Upper lobe of right lung (tissue), 1 donor: ENCODE measurements around the gene ZMYM5. TPM values are rescaled to one million over a fixed set of nuclear protein-coding genes. Genes with fewer than 3 reads are reported as not detected.

ENCODE experiments used
- ATAC-seq: fragments of 200-7000 bp; cut with Tn5 transposase; one replicate; pipeline ENCODE4 v1.9.1; 2020; ENCODE audit warnings: mild to moderate bottlenecking, moderate library complexity
- DNase-seq: peaks from one replicate; pipeline ENCODE4 v3.0.0-alpha.2; 2020
- H3K27ac ChIP-seq: fragments of 200-600 bp; one replicate; pipeline ENCODE4 v1.8.0; 2022
- H3K27me3 ChIP-seq: fragments of 200-600 bp; one replicate; pipeline ENCODE4 v1.8.0; 2022; ENCODE audit warnings: mild to moderate bottlenecking
- H3K36me3 ChIP-seq: fragments of 200-600 bp; one replicate; pipeline ENCODE4 v1.8.0; 2022
- H3K4me1 ChIP-seq: fragments of 200-600 bp; one replicate; pipeline ENCODE4 v1.8.0; 2022
- H3K4me3 ChIP-seq: fragments of 200-600 bp; one replicate; pipeline ENCODE4 v1.8.0; 2022; ENCODE audit warnings: mild to moderate bottlenecking
- H3K9me3 ChIP-seq: fragments of 200-600 bp; one replicate; pipeline ENCODE4 v1.8.0; 2022
- CTCF ChIP-seq: fragments of 200-600 bp; IDR thresholded peaks from one replicate; pipeline ENCODE4 v1.8.0; 2022; ENCODE audit warnings: antibody characterized with exemption
- intact Hi-C: fragments of 100-400 bp; cut with DNase I; formaldehyde crosslinking; loops from one replicate; pipeline ENCODE4 v1.11.0; 2022
- total RNA-seq: library from RNA; stranded (reverse); fragmentation: NEBNext Ultra II Directional; extraction: Animal tissue kit (Norgen Biotek cat#: 25700); gene quantifications from one replicate; pipeline ENCODE4 v1.2.1, GENCODE V29; 2021
- donor health status: DM: no; HTN: yes; CAD: no; lungs with severe emphysema.

ZMYM5 gene
- total RNA-seq, 1 donor from 2014 or later, result 11.8 TPM

- no peak for ATAC-seq
- DNase-seq, result no peak
- intact Hi-C loops, result no loop called here
- H3K27ac ChIP-seq, result no peak overlapping the region
- no peaks in the 10 kb centered on the region for H3K27me3 ChIP-seq
- no peaks in the 10 kb centered on the region for H3K9me3 ChIP-seq
- no peaks in the 10 kb centered on the region for H3K4me1 ChIP-seq
- no peak overlapping the region for H3K4me3 ChIP-seq
- TF ChIP-seq CTCF, result no peak
- peaks cover 55% of the 10 kb centered on the region for H3K36me3 ChIP-seq
Observed at GRCh38 chr13:19838865-19839275, 24.6 kb downstream of the ZMYM5 start.

- Histone ChIP-seq H3K36me3 (peaks cover 72% of the 10 kb centered on the region), H3K27me3 (no peaks in the 10 kb centered on the region), H3K27ac (no peak overlapping the region), H3K4me1 (no peaks in the 10 kb centered on the region), H3K9me3 (no peaks in the 10 kb centered on the region), H3K4me3 (no peak overlapping the region)
- TF ChIP-seq CTCF, result no peak
- no peak for ATAC-seq
- intact Hi-C loops, result no loop called here
- no peak for DNase-seq
Observed at GRCh38 chr13:19836472-19836871, 27.0 kb downstream of the ZMYM5 start.

- DNase-seq (no peak), ATAC-seq (no peak)
- Histone ChIP-seq H3K4me1 (no peaks in the 10 kb centered on the region), H3K27ac (no peak overlapping the region), H3K9me3 (no peaks in the 10 kb centered on the region), H3K36me3 (peaks cover 83% of the 10 kb centered on the region), H3K27me3 (no peaks in the 10 kb centered on the region), H3K4me3 (no peak overlapping the region)
- TF ChIP-seq CTCF, result no peak
- intact Hi-C loops, result no loop called here
Observed at GRCh38 chr13:19834704-19835103, 28.7 kb downstream of the ZMYM5 start.

GRCh38 chr13:19822673-19823072 lies 40.8 kb downstream of the ZMYM5 start:
- intact Hi-C loops, result no loop called here

GRCh38 chr13:19818223-19818842 lies 45.1 kb downstream of the ZMYM5 start:
- peak; percentile 66 for TF ChIP-seq CTCF
- no peak overlapping the region for H3K4me3 ChIP-seq
- no peaks in the 10 kb centered on the region for H3K9me3 ChIP-seq
- no peak overlapping the region for H3K27ac ChIP-seq
- peaks cover 18% of the 10 kb centered on the region for H3K36me3 ChIP-seq
- ATAC-seq (peak; percentile 99), DNase-seq (peak; percentile 91)
- no peaks in the 10 kb centered on the region for H3K27me3 ChIP-seq
- no peaks in the 10 kb centered on the region for H3K4me1 ChIP-seq
- intact Hi-C loops, result no loop called here

More at GRCh38 chr13:19822673-19823072, 40.8 kb downstream of the ZMYM5 start:
- DNase-seq (no peak), ATAC-seq (no peak)
- Histone ChIP-seq H3K27me3 (no peaks in the 10 kb centered on the region), H3K4me3 (no peak overlapping the region), H3K27ac (no peak overlapping the region), H3K4me1 (no peaks in the 10 kb centered on the region), H3K36me3 (peaks cover 47% of the 10 kb centered on the region), H3K9me3 (no peaks in the 10 kb centered on the region)
- no peak for TF ChIP-seq CTCF
